ENCODE results near the gene UBE3D. TPM values are rescaled to one million over a fixed set of nuclear protein-coding genes. Genes with fewer than 3 reads are reported as not detected.

Gene UBE3D
- total RNA-seq, 1 donor from 2014 or later = 12.1 TPM

- Mint-ChIP-seq H3K4me1 (ENCODE audit: unreplicated experiment) (peaks cover 4% of the 10 kb centered on the region), H3K4me3 (ENCODE audit: unreplicated experiment) (no peak overlapping the region), H3K36me3 (ENCODE audit: low read depth, unreplicated experiment) (no peaks in the 10 kb centered on the region), H3K9me3 (ENCODE audit: unreplicated experiment) (no peaks in the 10 kb centered on the region), H3K27ac (ENCODE audit: unreplicated experiment) (no peak overlapping the region), H3K27me3 (ENCODE audit: unreplicated experiment) (peaks cover 2% of the 10 kb centered on the region)
- DNase-seq (ENCODE audit: low spot score) = no peak
- no peak for TF ChIP-seq CTCF (IDR thresholded peaks at IDR 0.05; ENCODE audit: unreplicated experiment)
Measured at GRCh38 chr6:83047065-83047754, 18.4 kb downstream of the UBE3D start.

GRCh38 chr6:83044091-83044768 is 21.4 kb downstream of the UBE3D start:
- TF ChIP-seq CTCF (IDR thresholded peaks at IDR 0.05; ENCODE audit: unreplicated experiment) = no peak
- Mint-ChIP-seq H3K4me1 (ENCODE audit: unreplicated experiment) (peaks cover 4% of the 10 kb centered on the region), H3K4me3 (ENCODE audit: unreplicated experiment) (no peak overlapping the region), H3K27me3 (ENCODE audit: unreplicated experiment) (no peaks in the 10 kb centered on the region), H3K9me3 (ENCODE audit: unreplicated experiment) (no peaks in the 10 kb centered on the region), H3K27ac (ENCODE audit: unreplicated experiment) (no peak overlapping the region), H3K36me3 (ENCODE audit: low read depth, unreplicated experiment) (no peaks in the 10 kb centered on the region)
- no peak for DNase-seq (ENCODE audit: low spot score)

- H3K4me1 Mint-ChIP-seq (ENCODE audit: unreplicated experiment) = peaks cover 4% of the 10 kb centered on the region
- H3K9me3 Mint-ChIP-seq (ENCODE audit: unreplicated experiment) = no peaks in the 10 kb centered on the region
- H3K4me3 Mint-ChIP-seq (ENCODE audit: unreplicated experiment) = no peak overlapping the region
- TF ChIP-seq CTCF (IDR thresholded peaks at IDR 0.05; ENCODE audit: unreplicated experiment) = no peak
- no peak for DNase-seq (ENCODE audit: low spot score)
- no peaks in the 10 kb centered on the region for H3K36me3 Mint-ChIP-seq (ENCODE audit: low read depth, unreplicated experiment)
- no peak overlapping the region for H3K27ac Mint-ChIP-seq (ENCODE audit: unreplicated experiment)
- H3K27me3 Mint-ChIP-seq (ENCODE audit: unreplicated experiment) = no peaks in the 10 kb centered on the region
Measured at GRCh38 chr6:83042467-83043053, 23.1 kb downstream of the UBE3D start.

- no peak for TF ChIP-seq CTCF (IDR thresholded peaks at IDR 0.05; ENCODE audit: unreplicated experiment)
- Mint-ChIP-seq H3K27me3 (ENCODE audit: unreplicated experiment) (no peaks in the 10 kb centered on the region), H3K4me1 (ENCODE audit: unreplicated experiment) (no peaks in the 10 kb centered on the region), H3K36me3 (ENCODE audit: low read depth, unreplicated experiment) (peaks cover 21% of the 10 kb centered on the region), H3K4me3 (ENCODE audit: unreplicated experiment) (no peak overlapping the region), H3K27ac (ENCODE audit: unreplicated experiment) (no peak overlapping the region), H3K9me3 (ENCODE audit: unreplicated experiment) (no peaks in the 10 kb centered on the region)
- no peak for DNase-seq (ENCODE audit: low spot score)
Measured at GRCh38 chr6:83038246-83038645, 27.4 kb downstream of the UBE3D start.

GRCh38 chr6:83031689-83032088 is 34.0 kb downstream of the UBE3D start:
- H3K27me3 Mint-ChIP-seq (ENCODE audit: unreplicated experiment) = peaks cover 2% of the 10 kb centered on the region
- DNase-seq (ENCODE audit: low spot score) = no peak
- no peak overlapping the region for H3K27ac Mint-ChIP-seq (ENCODE audit: unreplicated experiment)
- H3K4me1 Mint-ChIP-seq (ENCODE audit: unreplicated experiment) = no peaks in the 10 kb centered on the region
- peak overlapping the region; percentile 35 for H3K4me3 Mint-ChIP-seq (ENCODE audit: unreplicated experiment)
- no peak for TF ChIP-seq CTCF (IDR thresholded peaks at IDR 0.05; ENCODE audit: unreplicated experiment)
- peaks cover 49% of the 10 kb centered on the region for H3K36me3 Mint-ChIP-seq (ENCODE audit: low read depth, unreplicated experiment)
- H3K9me3 Mint-ChIP-seq (ENCODE audit: unreplicated experiment) = peaks cover 6% of the 10 kb centered on the region
